GM19463 (cell line): ENCODE data around the gene PLEKHG2.
A peak's percentile ranks its signal among the peaks of the same experiment; 100 is the strongest.

ENCODE experiments used
- ATAC-seq: cut with Tn5 transposase; IDR thresholded peaks from one replicate; pipeline ENCODE4 v1.9.1; 2021; ENCODE audit warnings: mild to moderate bottlenecking, moderate library complexity; ENCODE audit not compliant: unreplicated experiment

PLEKHG2 gene

GRCh38 chr19:39406656-39407409 is 5.6 kb upstream of the PLEKHG2 start, which contains the start of gene ZFP36:
Gene ZFP36 (plus strand): TSS chr19:39406847. CDS start chr19:39406905, 58 bp downstream.
- ATAC-seq: peak; percentile 19

DNA sequence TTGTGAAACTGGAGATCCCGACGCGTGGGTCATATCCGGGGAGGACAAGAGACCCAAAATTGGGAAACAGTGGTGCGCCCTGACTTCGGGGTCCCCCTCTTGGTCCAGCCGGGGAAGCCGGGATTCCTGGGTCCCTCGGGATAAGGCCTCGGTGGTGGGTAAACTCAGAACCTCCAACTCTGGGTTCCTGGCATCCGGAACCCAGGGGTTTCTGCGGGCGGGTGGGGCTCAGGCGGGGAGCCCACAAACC is 5.1 kb upstream of the PLEKHG2 start:
- ATAC-seq: no peak

DNA sequence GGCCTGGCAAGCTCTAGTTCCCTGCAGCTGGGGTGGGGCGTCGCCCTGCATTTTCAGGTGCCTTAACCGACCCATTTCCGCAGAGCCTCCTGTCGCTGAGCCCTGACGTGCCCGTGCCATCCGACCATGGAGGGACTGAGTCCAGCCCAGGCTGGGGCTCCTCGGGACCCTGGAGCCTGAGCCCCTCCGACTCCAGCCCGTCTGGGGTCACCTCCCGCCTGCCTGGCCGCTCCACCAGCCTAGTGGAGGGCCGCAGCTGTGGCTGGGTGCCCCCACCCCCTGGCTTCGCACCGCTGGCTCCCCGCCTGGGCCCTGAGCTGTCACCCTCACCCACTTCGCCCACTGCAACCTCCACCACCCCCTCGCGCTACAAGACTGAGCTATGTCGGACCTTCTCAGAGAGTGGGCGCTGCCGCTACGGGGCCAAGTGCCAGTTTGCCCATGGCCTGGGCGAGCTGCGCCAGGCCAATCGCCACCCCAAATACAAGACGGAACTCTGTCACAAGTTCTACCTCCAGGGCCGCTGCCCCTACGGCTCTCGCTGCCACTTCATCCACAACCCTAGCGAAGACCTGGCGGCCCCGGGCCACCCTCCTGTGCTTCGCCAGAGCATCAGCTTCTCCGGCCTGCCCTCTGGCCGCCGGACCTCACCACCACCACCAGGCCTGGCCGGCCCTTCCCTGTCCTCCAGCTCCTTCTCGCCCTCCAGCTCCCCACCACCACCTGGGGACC is 4.6 kb upstream of the PLEKHG2 start:
- ATAC-seq: no peak

GRCh38 chr19:39408392-39409207 is 3.9 kb upstream of the PLEKHG2 start:
- ATAC-seq: no peak

DNA sequence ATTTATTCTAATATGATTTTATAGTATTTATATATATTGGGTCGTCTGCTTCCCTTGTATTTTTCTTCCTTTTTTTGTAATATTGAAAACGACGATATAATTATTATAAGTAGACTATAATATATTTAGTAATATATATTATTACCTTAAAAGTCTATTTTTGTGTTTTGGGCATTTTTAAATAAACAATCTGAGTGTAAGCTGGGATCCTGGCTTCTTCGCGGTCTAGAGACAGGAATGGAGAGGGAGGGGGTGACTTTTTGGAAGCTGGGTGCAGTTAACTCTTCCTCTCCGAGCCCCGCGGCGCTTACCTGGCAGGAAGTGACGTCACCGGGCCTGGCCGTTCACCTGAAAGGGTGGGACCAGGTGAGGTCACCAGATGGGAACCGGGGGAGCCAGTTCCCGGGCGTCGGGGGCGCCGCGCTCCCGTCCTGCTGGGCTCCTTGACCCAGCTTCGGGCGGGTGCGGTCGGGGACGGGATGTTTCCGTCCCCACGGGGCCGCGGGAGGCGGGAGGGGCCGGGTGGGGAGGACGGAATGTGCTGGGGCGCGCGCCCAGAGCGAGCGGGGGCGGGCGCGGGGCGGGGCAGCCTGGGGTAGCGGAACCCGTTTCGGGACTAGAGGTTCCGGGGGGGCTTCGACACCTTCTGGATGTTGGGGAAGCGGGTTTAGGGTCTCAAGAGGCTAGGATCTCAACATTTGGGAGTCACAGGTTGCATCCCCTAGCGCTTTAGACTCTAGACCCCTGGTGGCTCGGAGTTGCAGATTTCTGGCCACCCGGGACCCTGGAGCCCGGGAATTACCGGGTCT is 3.1 kb upstream of the PLEKHG2 start:
- no peak for ATAC-seq

GRCh38 chr19:39410017-39410830 is 2.2 kb upstream of the PLEKHG2 start:
- ATAC-seq: no peak

DNA sequence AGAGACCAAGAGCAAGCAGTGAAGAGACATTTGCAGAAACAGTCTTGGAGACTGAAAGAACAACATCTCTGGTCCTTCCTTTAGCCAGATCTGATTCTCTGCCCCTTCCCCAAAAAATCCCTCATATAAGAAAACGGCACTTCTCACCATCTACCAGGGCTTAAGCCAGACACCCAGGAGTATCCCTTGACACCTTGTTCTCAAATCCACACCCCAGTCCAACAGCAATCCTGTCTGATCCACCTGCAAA is 1.7 kb upstream of the PLEKHG2 start:
- no peak for ATAC-seq

DNA sequence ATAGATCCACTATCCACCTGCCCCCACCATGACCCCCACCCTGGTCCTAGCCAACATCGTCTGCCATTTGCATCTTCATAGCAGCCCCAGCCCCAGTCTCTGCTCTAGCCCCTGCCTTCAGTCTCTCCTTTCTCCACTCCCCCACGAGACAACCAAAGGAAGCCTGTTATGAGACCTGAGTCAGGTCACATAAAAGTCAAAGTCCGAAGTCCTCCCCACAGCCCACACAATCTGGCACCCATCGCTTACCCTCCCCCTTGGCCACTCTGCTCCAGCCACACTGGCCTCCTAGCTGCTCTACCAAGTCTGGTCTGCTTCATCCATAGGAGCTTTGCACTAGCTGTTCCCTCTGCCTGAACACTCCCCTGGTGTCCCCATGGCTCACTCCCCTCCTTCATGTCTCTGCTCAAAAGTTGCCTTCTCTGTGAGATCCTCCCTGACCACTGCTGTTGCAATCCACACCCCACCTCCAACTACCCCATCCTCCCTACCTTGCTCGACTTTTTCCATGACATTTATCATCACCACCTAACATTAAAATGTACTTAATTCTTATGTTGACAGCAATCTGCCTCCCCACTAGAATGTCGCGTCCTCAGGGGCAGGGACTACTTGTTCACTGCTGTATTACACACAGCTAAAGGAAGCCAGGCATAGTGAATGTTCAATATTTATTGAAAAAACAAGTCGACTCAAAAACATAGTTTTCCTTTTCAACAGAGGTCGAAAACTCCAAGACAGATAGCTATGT is 1.2 kb upstream of the PLEKHG2 start:
- ATAC-seq: no peak

GRCh38 chr19:39411832-39412099 is 703 bp upstream of the PLEKHG2 start:
- peak; percentile 13 for ATAC-seq

DNA sequence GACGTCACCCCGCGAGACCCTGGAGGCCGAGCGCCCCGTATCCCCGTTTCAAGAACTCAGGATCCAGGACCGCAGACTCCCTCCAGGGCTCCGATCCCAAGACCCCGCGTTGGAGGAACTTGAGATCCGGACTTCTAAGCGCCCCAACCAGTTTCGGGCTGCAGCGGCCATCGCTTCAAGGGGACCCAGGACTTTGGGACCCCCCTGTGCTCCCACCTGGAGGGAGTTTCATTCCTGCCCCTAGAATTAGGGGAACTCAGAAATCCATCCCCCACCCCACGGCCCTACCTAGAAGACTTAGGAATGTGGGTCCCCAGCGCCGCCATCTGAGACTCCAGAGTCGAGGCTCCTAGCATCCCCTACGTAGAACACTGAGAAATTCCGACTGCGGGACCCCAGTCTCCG is 400 bp downstream of the PLEKHG2 start:
- ATAC-seq: no peak

DNA sequence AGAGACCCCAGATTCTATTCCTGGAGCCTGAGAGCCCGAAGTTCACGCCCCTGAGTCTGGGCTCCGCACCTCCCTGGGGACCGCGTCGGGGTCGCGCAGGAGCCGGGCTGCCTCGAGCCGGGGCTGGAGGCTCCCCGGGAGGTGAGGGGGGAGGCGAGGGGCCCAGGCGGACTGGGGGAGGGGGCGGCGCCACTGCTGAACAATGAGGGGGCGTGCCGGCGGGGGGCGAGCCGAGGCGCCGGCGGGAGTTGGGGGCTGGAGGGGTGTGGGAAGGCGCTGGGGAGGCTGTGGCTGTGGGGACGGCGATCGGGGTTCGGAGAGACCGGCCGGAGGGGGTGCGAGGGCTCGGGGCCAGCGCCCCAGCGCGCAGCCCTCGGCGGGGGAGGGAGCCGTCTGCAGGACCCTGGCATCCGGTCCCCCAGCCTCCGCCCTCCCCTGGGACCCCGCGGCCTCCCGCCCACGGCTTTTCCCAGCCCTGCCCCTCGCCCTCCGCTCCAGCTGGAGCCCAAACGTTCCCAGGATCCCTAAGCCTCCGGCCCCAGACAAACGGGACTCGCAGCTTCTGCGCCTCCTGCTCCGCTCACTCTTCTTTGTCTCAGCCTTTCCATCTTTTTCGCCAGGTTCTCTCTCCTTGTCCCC is 922 bp downstream of the PLEKHG2 start:
- no peak for ATAC-seq

DNA sequence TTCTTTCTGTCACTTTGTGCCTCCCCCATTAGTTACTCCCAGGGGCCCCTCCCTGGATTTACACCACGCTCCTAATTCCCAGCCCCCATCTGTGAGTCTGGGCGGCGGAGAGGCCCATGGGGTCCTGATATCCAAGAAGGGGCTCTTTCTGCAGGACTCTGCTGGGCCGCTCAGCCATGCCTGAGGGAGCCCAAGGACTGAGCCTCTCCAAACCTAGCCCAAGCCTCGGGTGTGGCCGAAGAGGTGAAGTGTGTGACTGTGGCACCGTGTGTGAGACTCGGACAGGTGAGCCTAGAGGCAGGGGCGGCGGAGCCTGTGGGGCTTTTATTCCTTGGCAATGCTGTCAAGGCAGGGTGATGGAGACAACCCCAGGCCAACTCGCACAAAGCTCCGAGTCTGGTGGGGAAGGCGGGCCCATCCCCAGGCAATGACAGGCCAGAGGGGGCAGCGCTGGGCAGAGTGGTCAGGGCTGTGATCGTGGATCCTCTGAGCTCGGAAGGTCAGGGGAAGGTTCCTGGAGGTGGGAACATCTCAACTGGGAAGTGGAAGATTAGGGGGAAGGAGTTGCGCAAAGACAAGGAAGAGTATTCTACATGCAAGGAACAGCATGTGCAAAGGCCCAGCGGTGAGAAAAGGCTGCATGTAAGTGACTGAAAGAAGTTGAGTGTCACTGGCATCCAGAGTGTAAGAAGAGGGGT is 1.6 kb downstream of the PLEKHG2 start:
- no peak for ATAC-seq

GRCh38 chr19:39415111-39416046 is 2.9 kb downstream of the PLEKHG2 start:
- ATAC-seq: no peak

DNA sequence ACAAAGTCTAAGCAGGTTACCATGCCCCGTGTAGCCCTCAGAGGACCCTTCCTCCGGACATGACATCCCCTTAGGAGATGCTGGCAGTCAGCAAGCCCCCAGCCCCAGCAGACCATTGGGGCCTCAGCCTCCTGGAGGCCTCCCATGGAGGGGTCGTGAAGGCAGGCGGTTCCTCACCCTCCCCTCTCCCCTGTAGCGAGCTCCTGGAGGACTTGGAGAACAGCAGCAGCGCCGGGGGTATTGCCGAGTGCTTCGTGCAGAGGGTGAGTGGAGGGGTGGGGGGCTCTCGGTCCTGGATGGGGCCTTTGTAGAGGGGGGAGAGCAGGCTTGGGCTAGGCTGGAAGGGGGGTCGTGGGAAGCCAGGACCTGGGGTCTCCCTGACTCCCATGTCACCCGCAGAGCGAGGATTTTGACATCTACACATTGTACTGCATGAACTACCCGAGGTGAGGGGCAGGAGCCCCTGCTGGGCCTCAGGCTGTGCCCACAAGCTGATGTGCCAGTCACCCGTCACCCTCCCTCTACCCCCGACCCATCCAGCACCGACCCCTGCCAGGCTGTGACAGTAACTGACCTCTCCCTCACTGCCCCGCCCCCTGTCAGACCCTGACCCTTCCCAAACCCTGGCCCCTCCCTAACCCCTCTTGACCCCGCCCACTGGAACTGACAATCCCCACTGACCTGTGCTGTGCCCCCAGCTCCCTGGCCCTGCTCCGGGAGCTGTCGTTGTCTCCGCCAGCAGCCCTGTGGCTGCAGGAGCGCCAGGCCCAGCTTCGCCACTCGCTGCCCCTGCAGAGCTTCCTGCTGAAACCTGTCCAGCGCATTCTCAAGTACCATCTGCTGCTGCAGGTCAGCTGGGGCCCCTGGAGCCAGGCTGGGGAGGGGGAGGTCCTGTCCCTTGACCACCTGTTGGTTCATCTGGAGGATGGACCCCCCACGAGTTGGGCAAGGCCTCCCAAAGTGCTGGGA is 4.0 kb downstream of the PLEKHG2 start:
- no peak for ATAC-seq

- no peak for ATAC-seq
Measured at GRCh38 chr19:39417463-39418181, 5.2 kb downstream of the PLEKHG2 start.

GRCh38 chr19:39419003-39419402 is 6.5 kb downstream of the PLEKHG2 start:
- ATAC-seq: no peak
